HepG2 (cell line): ENCODE data around the gene KAT6B. TPM values are rescaled to one million over a fixed set of nuclear protein-coding genes. Genes with fewer than 3 reads are reported as not detected.

Experiments used
- ATAC-seq: fragments of 200-7000 bp; cut with Tn5 transposase; 3 replicates; pipeline ENCODE4 v1.9.1; 2020; ENCODE audit warnings: mild to moderate bottlenecking, moderate library complexity
- BruUV-seq: library from RNA; stranded (reverse); fragments of 400-500 nt; replicated peaks from 2 replicates; lab custom pipeline; 2021; lab: Mats Ljungman, UMichigan
- CTCF ChIA-PET: fragments of 300-600 bp; formaldehyde crosslinking; extraction: SDS; loops from one replicate; lab custom pipeline; 2021; ENCODE audit warnings: low total read pairs, inconsistent platforms, low intra/inter-chr PET ratio; lab: Yijun Ruan, JAX
- POLR2A ChIA-PET: fragments of 350-600 bp; sonication (Branson Sonifier 250); formaldehyde crosslinking; loops from one replicate; lab custom pipeline; 2020; ENCODE audit warnings: antibody characterized with exemption, inconsistent platforms; lab: Yijun Ruan, JAX
- DNase-seq: peaks from one replicate; pipeline ENCODE4 v3.0.0-alpha.2; 2015; ENCODE audit warnings: low spot score
- FAIRE-seq: peaks from 3 replicates; lab custom pipeline; 2011; peaks lifted over from hg19 to GRCh38; lab: Jason Lieb, UNC
- H2AFZ ChIP-seq: one replicate; pipeline ENCODE4 v1.6.1; 2011; ENCODE audit warnings: low read length, inconsistent platforms
- H3K27ac ChIP-seq: fragments of 300-600 bp; 3 replicates; pipeline ENCODE4 v1.8.0; 2011; ENCODE audit warnings: mixed run types, mild to moderate bottlenecking, mixed read lengths, low read length, inconsistent platforms; ENCODE audit not compliant: insufficient read depth; ENCODE audit errors: extremely low read length
- H3K27me3 ChIP-seq, 2 experiments: fragments of 200-600 bp in 1 of 2; 2 replicates in 1 of 2; 3 replicates in 1 of 2; pipeline versions ENCODE4 v1.6.0 to v1.8.0; 2011; ENCODE audit warnings: low read length in 2 of 2, mild to moderate bottlenecking in 2 of 2, moderate library complexity in 2 of 2, inconsistent platforms in 1 of 2; ENCODE audit not compliant: insufficient read depth in 2 of 2, control insufficient read depth in 1 of 2
- H3K36me3 ChIP-seq, 2 experiments: fragments of 200-600 bp in 1 of 2; replicated peaks in 1 of 2; 2 replicates in 1 of 2; 3 replicates in 1 of 2; pipeline versions ENCODE4 v1.5.1 to v1.8.0; 2011; ENCODE audit warnings: low read length in 2 of 2, inconsistent platforms in 1 of 2; ENCODE audit not compliant: insufficient read depth in 2 of 2, control insufficient read depth in 1 of 2
- H3K4me1 ChIP-seq: 2 replicates; pipeline ENCODE4 v1.5.1; 2012; ENCODE audit warnings: low read length, inconsistent platforms; ENCODE audit not compliant: insufficient read depth
- H3K4me2 ChIP-seq: 2 replicates; pipeline ENCODE4 v1.6.0; 2011; ENCODE audit warnings: low read depth, low read length, inconsistent platforms
- H3K4me3 ChIP-seq, 3 experiments: fragments of 200-600 bp in 1 of 3; sonication (generic), shearing (Covaris generic) in 1 of 3; replicated peaks in 1 of 3; 2 replicates each; pipeline ENCODE4 v1.5.1; 2011 to 2016; ENCODE audit warnings: low read length in 3 of 3, inconsistent platforms in 2 of 3, low read depth in 2 of 3, mild to moderate bottlenecking in 2 of 3, control low read depth in 1 of 3, mixed read lengths in 1 of 3; ENCODE audit not compliant: insufficient read depth in 1 of 3
- H3K79me2 ChIP-seq: one replicate; pipeline ENCODE4 v1.6.1; 2011; ENCODE audit warnings: low read length, inconsistent platforms; ENCODE audit not compliant: insufficient read depth
- H3K9ac ChIP-seq: 2 replicates; pipeline ENCODE4 v1.6.0; 2011; ENCODE audit warnings: mild to moderate bottlenecking, low read depth, low read length, inconsistent platforms; ENCODE audit not compliant: insufficient read depth
- H3K9me3 ChIP-seq: 2 replicates; pipeline ENCODE4 v1.5.1; 2012; ENCODE audit warnings: mild to moderate bottlenecking, low read length
- H4K20me1 ChIP-seq: 2 replicates; pipeline ENCODE4 v1.6.0; 2011; ENCODE audit warnings: inconsistent platforms, mild to moderate bottlenecking, low read length, moderate library complexity; ENCODE audit not compliant: insufficient read depth
- EHMT2 ChIP-seq: fragments of 200-600 bp; sonication (generic); IDR thresholded peaks from 2 replicates; pipeline ENCODE4 v1.7.0; 2017; ENCODE audit warnings: antibody characterized with exemption, low read depth, low read length, borderline replicate concordance
- PHF21A ChIP-seq: sonication (generic); formaldehyde crosslinking; IDR thresholded peaks from 2 replicates; pipeline ENCODE4 v1.5.0; 2020; ENCODE audit warnings: mild to moderate bottlenecking, missing genetic modification reagents
- SMC3 ChIP-seq: IDR thresholded peaks from 2 replicates; pipeline ENCODE4 v1.6.1; 2011; ENCODE audit warnings: low read length, improper control_type of control experiment
- SRSF1 ChIP-seq: fragments of 200-400 bp; formaldehyde crosslinking; optimal IDR thresholded peaks from 2 replicates; pipeline ENCODE3; 2017; ENCODE audit warnings: mild to moderate bottlenecking, low read depth, low read length, moderate library complexity
- TAF15 ChIP-seq: fragments of 200-400 bp; formaldehyde crosslinking; IDR thresholded peaks from one replicate; pipeline ENCODE4 v1.6.1; 2018; ENCODE audit warnings: mild to moderate bottlenecking, low read depth, low read length; ENCODE audit not compliant: poor library complexity, severe bottlenecking
- TFDP2 ChIP-seq: sonication (generic); formaldehyde crosslinking; IDR thresholded peaks from 2 replicates; pipeline ENCODE4 v1.4.0; 2020; ENCODE audit warnings: missing genetic modification reagents
- ZBTB1 ChIP-seq: sonication (generic); formaldehyde crosslinking; IDR thresholded peaks from 2 replicates; pipeline ENCODE4 v1.4.0; 2020; ENCODE audit warnings: missing genetic modification reagents, borderline replicate concordance
- ZBTB7A ChIP-seq: sonication (generic); formaldehyde crosslinking; IDR thresholded peaks from 2 replicates; pipeline ENCODE4 v1.8.0; 2022; ENCODE audit warnings: mild to moderate bottlenecking, missing genetic modification reagents
- ZHX1 ChIP-seq: sonication (generic); formaldehyde crosslinking; IDR thresholded peaks from 2 replicates; pipeline ENCODE4 v1.8.1; 2022; ENCODE audit warnings: low read depth, mild to moderate bottlenecking, missing genetic modification reagents
- ZNF121 ChIP-seq: sonication (generic); formaldehyde crosslinking; IDR thresholded peaks from 2 replicates; pipeline ENCODE4 v1.5.0; 2020; ENCODE audit warnings: mild to moderate bottlenecking, missing genetic modification reagents
- ZNF276 ChIP-seq: sonication (generic); formaldehyde crosslinking; IDR thresholded peaks from 2 replicates; pipeline ENCODE4 v1.4.0; 2020; ENCODE audit warnings: mild to moderate bottlenecking, low read depth, missing genetic modification reagents
- ZNF296 ChIP-seq: sonication (generic); formaldehyde crosslinking; conservative IDR thresholded peaks from 2 replicates; pipeline ENCODE4 v1.5.0; 2020; ENCODE audit warnings: mild to moderate bottlenecking, missing genetic modification reagents
- ZNF350 ChIP-seq: sonication (generic); formaldehyde crosslinking; IDR thresholded peaks from 2 replicates; pipeline ENCODE4 v1.4.0; 2020; ENCODE audit warnings: mild to moderate bottlenecking, low read depth, missing genetic modification reagents, borderline replicate concordance
- ZNF619 ChIP-seq: sonication (generic); formaldehyde crosslinking; IDR thresholded peaks from 2 replicates; pipeline ENCODE4 v1.4.0; 2020; ENCODE audit warnings: mild to moderate bottlenecking, missing genetic modification reagents
- ZNF670 ChIP-seq: sonication (generic); formaldehyde crosslinking; IDR thresholded peaks from 2 replicates; pipeline ENCODE4 v1.8.0; 2022; ENCODE audit warnings: mild to moderate bottlenecking, missing genetic modification reagents, borderline replicate concordance
- WGBS: methylation state at CpG from one replicate; pipeline ENCODE4 v1.1.6; 2017; ENCODE audit warnings: low lambda C conversion rate; 5-methylcytosine and 5-hydroxymethylcytosine counted together
- in situ Hi-C: cut with HindIII; loops from 2 replicates; pipeline ENCODE4 v1.10.0; 2017; ENCODE audit warnings: low pct_unique_long_range_greater_than_20kb; ENCODE audit not compliant: extremely low pct_ligation_motif_present
- intact Hi-C: fragments of 100-400 bp; cut with micrococcal nuclease; formaldehyde crosslinking; loops from one replicate; pipeline ENCODE4 v1.10.0; 2022; ENCODE audit not compliant: unreplicated experiment
- polyA plus RNA-seq, 8 experiments: library from polyadenylated mRNA; depleted of rRNA in 3 of 8; stranded (reverse) in 7 of 8; unstranded in 1 of 8; fragments of >200 nt; fragmentation: Illumina TruSeq in 4 of 8; extraction: Trizol in 4 of 8; gene quantifications; 2 replicates each; pipeline versions ENCODE4 v1.2.1 to v1.2.3, GENCODE V29; 2011 to 2016; ENCODE audit warnings: low read depth in 4 of 8, missing spikeins in 1 of 8, mixed read lengths in 1 of 8; ENCODE audit not compliant: insufficient read depth in 1 of 8
- total RNA-seq, 5 experiments: library from RNA; depleted of rRNA; stranded (reverse); fragments of >200 nt; fragmentation: Illumina TruSeq; extraction: Trizol; gene quantifications; 2 replicates each; pipeline ENCODE4 v1.2.3, GENCODE V29; 2016; ENCODE audit warnings: low read depth in 1 of 5

Gene KAT6B
- total and polyA plus RNA-seq, 2 of the 13 experiments (the other 11 are each of a cell fraction or from before 2014, with no cell fraction given) = 3.0 to 9.5 TPM

GRCh38 chr10:75067272-75067671 lies 240.9 kb downstream of the KAT6B start:
- FAIRE-seq = no peak
- Histone ChIP-seq H3K79me2 (no peaks in the 10 kb centered on the region), H3K27ac (no peak overlapping the region), H4K20me1 (no peaks in the 10 kb centered on the region), H3K4me1 (peaks cover 13% of the 10 kb centered on the region), H2AFZ (no peak overlapping the region)
- in situ Hi-C loops = no loop called here
- TF ChIP-seq PHF21A (no peak), ZNF350 (CRISPR knock-in tag) (no peak), EHMT2 (no peak), ZNF619 (CRISPR knock-in tag) (no peak), ZNF276 (no peak), ZBTB7A (no peak), ZBTB1 (CRISPR knock-in tag) (no peak), ZNF121 (CRISPR knock-in tag) (no peak), SRSF1 (no peak), ZHX1 (CRISPR knock-in tag) (no peak), ZNF296 (no peak), SMC3 (no peak), ZNF670 (CRISPR knock-in tag) (no peak), TAF15 (no peak), TFDP2 (CRISPR knock-in tag) (no peak)
- TF ChIP-seq, all 625 proteins: peak for 0
- Histone ChIP-seq H3K36me3 (no peaks in the 10 kb centered on the region), H3K9ac (no peak overlapping the region), H3K27me3 (peaks cover 0 to 27% of the 10 kb centered on the region in 2 experiments; a peak in 2 of 5 replicates), H3K9me3 (no peaks in the 10 kb centered on the region), H3K4me3 (no peak overlapping the region), H3K4me2 (no peak overlapping the region)
- intact Hi-C loops = no loop called here
- 64% methylated on average over 5 of the region's 7 CpGs for WGBS
- POLR2A ChIA-PET = no interaction called here
- CTCF ChIA-PET = no interaction called here
- DNase-seq (no peak), ATAC-seq (no peak)
- BruUV-seq = no TSS peak
